Fibroblast of skin of scalp (primary cell): ENCODE measurements around the gene EFNA5.
A peak's percentile ranks its signal among the peaks of the same experiment; 100 is the strongest.

Source experiments
- DNase-seq: peaks from one replicate; pipeline ENCODE4 v3.0.0-alpha.2; 2013

The EFNA5 gene

DNA sequence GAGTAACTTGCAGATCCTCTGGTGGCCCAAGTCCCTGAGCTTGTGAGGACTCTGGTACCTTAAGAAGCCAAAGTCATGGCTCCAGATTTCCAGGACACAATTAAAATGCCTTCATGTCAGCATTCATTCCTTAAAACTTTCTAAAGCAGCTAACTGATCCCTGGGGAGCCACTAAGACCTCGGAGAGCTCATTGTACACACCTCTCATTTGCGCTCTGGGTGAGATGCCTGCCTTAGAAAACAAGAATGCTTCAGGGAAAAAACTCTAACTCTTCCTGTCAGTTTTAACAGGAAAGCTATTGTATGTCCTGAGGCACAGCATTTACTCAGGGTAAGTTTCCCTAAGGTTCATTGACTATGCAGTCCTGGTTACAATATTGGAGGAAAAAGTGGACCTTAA, 285.0 kb downstream of the EFNA5 start:
- DNase-seq, result no peak

GRCh38 chr5:107384256-107384655, 286.5 kb downstream of the EFNA5 start:
- DNase-seq, result no peak

- DNase-seq, result no peak
Observed at GRCh38 chr5:107383414-107383813, 287.3 kb downstream of the EFNA5 start.

GRCh38 chr5:107381189-107381856, 289.4 kb downstream of the EFNA5 start:
- peak; percentile 90 for DNase-seq

DNA sequence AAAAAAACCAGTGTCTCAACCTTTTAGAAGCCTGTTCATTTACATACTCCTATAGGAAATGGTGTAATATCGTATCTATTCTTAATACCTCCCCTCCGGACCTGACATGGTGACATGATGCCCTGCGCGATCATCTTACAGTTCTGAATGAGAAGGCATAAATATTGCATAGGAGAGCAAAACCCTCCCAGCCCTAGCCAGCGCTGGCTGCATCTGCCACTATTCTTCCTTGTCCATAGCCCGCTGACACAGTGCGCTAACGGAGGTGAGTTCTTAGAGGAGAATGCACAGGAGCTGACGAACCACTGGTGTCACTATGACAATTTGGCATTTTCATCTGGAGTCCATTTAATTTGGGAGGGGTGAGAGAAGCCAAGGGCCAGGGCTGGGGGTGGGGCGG, 290.1 kb downstream of the EFNA5 start:
- DNase-seq, result no peak

DNA sequence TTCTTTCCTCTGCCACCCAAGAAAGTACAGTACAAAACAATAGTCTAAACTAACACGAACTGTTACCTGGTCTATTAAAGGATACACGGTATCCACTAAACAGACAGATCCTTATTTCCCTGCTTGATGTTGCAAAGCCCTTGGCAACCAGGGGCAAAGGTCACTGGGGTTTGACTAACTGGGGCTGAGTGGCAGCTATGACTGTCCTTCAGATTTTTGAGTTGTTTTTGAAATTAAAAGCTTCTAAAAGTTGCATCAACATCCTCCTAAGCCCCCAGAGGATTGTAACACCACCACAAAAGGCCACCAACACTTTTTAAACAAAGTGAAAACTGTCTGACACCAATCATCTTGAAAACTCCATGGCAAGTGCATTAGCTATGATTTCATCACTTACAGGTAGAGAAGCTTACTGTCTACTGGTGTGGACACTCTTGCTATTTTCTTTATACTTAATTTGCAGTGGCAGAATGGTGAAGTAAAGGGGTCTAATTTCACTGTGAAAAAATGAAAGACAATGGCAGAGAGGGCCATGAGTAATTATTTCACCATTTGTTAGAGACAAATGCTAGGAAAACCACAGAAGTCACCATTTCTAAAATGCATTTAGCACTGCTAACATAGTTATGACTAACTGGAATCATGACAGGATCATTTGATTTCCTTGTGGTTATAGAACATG, 292.4 kb downstream of the EFNA5 start:
- DNase-seq, result peak; percentile 58

DNA sequence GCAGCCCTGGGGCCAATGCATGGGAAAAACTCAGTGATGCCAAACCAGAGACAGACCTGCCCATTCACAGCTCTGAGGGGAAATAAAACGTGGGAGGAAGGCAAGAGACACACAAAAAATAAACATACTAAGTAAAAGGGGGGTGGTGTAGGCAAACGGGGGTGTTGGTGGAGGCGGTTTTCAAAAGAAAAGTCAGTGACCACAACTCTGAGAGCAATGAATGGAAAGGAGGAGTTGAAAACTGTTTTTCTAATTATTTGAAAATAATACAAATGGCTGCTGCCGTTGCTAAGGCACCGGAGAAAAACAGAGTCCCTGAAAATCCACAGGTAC, 293.5 kb downstream of the EFNA5 start:
- no peak for DNase-seq

DNA sequence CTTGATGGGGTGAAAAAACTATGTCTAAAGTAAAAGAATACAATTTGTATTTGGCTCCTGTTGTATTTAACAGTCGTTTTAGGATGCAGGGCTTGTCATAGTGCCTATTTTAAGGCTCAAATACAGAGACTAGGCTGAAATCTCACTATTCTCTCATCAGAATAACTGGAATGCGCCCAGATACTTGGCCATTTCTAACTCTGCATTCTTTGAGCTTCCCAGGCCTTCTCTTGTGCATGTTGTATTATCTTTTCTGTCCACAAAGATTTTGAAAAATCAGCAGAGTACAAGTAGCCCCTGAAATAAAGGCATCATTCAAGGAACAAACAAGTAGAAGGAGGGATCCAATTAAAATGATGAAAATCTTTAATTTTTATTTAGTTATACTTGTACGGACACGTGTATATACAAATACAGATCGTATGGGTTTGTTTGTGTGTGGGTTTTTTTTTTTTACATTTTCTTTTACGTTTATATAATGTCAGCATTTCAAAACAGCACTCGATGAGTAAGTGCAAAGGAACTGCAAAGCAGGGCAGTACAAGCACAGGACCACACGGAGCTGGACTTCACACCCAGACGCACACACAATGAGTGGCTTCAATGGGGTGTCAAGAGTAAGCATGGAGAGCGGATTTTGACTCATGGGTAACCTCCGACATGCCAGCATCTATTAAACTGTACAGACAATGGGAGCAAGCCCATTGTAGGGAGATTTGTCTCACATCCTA, 294.0 kb downstream of the EFNA5 start:
- DNase-seq, result peak; percentile 78

DNA sequence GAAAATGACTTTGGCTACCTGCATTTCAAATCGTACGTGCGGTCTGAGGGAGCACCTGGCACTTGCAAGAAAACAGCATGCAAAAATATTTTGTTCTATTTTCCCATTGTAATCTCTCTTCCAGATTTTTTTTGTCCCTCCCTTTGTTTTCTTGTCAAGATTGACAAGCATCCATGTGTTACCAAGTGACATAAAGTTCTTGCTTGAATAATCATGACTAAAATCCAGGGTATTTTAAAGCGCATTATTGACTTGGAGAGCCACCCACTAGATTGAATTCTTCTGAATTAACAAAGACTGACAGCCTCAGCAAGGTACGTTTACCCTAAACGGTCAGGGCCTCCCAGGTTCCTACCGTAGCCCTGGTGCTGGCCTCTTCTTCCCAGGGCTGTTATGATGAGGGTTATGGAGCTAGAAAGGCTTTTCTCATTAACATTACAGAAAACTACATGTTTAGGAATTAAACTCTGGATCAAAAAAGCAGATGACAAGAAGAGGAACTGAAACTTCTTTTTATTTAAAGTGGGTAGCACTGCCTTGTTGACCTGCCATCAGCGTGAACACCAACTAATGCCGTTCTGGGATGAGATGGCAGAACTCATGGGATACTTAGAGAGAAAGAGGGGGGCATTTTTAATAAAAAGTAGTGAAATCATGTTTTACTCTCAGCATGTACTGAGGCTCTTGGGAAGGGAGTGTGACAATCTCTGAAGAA, 297.0 kb downstream of the EFNA5 start:
- no peak for DNase-seq

GRCh38 chr5:107372723-107373450, 297.9 kb downstream of the EFNA5 start:
- DNase-seq, result no peak

DNA sequence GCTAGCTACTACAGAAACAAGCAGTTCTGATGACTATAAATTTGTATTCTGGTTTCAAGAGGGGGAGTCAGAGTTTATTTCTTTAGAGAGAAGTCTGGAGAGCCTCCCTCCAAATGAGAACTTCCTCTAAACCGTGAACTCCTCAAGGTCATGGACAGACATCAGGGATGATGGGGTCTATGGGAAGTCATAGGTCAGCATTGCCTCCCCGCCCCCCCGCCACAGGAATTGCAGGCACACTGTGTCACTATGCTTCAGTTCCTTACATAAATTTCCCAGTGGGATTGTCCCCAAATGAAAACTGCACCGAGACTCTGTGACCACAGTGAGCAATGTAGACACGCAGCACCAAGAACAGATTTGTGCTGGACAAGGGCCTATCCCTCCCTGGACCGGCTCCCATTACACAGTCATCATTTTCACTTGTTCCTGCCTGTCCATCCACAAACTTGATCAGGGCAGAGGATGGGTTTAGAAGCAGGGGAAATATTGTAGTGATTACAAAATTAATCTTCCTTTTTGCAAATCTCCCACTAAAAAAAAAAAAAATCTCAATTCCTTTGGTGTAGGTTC, 300.3 kb downstream of the EFNA5 start:
- DNase-seq, result no peak

DNA sequence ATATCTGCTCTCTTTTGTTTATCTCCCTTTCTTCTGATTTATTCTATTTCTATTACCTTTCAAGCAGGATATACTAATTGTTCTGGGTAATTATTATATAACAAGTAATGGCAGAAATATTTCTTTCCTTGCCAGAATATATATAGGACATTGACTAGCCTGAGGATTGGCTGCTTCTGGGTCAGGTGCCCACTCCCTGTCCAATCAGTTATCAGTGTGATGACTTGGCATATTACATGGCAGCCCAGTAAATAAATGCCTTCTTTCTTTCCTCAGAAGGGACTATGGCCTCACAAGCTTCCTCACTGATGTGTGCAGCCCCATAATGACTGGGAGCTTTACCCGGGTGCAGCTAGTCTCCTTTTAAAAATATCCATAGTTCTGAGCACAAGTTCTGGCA, 301.1 kb downstream of the EFNA5 start:
- DNase-seq, result no peak

DNA sequence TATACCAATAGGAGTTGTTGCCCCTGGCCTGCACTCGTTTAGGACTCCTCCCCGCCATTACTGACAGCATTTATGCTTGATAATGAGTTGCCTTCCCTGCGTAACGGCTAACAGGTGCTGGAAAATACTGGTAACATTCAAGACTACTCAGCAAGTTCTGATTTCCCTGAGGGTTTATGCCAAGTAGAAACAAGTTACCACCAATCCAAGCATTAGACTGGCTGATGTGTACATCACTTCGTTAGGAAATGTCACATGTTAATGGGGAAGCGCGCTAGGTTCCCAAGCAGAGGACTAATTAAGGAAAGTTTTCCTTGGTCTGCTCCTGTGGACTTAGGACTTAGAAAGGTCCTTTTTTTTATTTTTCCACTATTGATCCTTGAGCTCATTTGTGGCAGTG, 302.1 kb downstream of the EFNA5 start:
- DNase-seq, result no peak

GRCh38 chr5:107367939-107368338, 302.8 kb downstream of the EFNA5 start:
- no peak for DNase-seq

- no peak for DNase-seq
Observed at GRCh38 chr5:107367480-107367879, 303.3 kb downstream of the EFNA5 start.

GRCh38 chr5:107365320-107366109, 305.2 kb downstream of the EFNA5 start:
- DNase-seq, result peak; percentile 97

GRCh38 chr5:107364443-107365319, 306.1 kb downstream of the EFNA5 start:
- no peak for DNase-seq

- DNase-seq, result no peak
Observed at GRCh38 chr5:107363768-107364167, 307.0 kb downstream of the EFNA5 start.

DNA sequence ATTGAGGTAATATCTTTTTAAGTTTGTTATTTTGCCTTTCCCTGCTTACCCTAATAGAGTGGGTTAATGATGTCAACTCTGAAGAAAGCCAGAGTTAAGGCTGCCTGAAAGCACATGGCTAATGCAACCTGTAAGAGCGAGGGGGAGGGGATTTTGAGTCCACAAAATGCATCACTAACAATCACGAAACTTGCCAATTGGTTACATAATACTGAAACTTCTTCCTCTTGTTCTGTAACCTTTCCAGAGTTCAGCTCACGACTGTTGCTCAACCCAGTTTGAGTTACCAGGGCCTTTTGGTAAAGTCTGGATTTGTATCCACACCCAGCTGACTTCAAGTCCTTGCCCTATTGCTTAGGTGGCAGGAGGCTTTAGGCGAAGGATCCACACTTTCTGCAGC, 308.8 kb downstream of the EFNA5 start:
- DNase-seq, result no peak

- no peak for DNase-seq
Observed at GRCh38 chr5:107359916-107360234, 310.9 kb downstream of the EFNA5 start.
